Stomach (tissue), 9 donors: Measurements from ENCODE around the gene SEC61G. TPM values are rescaled to one million over a fixed set of nuclear protein-coding genes. Genes with fewer than 3 reads are reported as not detected.

Experiments
- DNase-seq, 2 donors: peaks; one replicate each; pipeline versions ENCODE4 v3.0.0 to v3.0.0-alpha.2; 2013 to 2019
- H3K27ac ChIP-seq, 5 donors: fragments of 200-600 bp in 4 of 5; sonication (generic) in 4 of 5; one replicate each; pipeline ENCODE4 v1.5.1; 2013 to 2019; ENCODE audit warnings: mild to moderate bottlenecking in 1 of 5, moderate library complexity in 1 of 5
- H3K27me3 ChIP-seq, 3 donors: fragments of 200-600 bp; sonication (generic); one replicate each; pipeline ENCODE4 v1.5.1; 2017 to 2019; ENCODE audit warnings: mixed run types in 1 of 3
- H3K36me3 ChIP-seq, 4 donors: fragments of 200-600 bp; sonication (generic); 1 replicate in 3 of 4; 2 replicates in 1 of 4; pipeline ENCODE4 v1.5.1; 2016 to 2019
- H3K4me1 ChIP-seq, 4 donors: fragments of 200-600 bp; sonication (generic); one replicate each; pipeline ENCODE4 v1.5.1; 2016 to 2019
- H3K4me3 ChIP-seq, 4 donors: fragments of 200-600 bp; sonication (generic) in 3 of 4; one replicate each; pipeline ENCODE4 v1.5.1; 2016 to 2019; ENCODE audit warnings: mild to moderate bottlenecking in 1 of 4
- H3K9me3 ChIP-seq, 4 donors: fragments of 200-600 bp; sonication (generic); one replicate each; pipeline ENCODE4 v1.5.1; 2016 to 2019
- CTCF ChIP-seq, 7 experiments: fragments of 450-650 bp in 4 of 7; fragments of 200-600 bp in 3 of 7; sonication (generic) in 3 of 7; IDR thresholded peaks; one replicate each; pipeline ENCODE4 v1.5.1; 2016 to 2019; ENCODE audit warnings: antibody characterized with exemption in 7 of 7, control low read depth in 2 of 7, mild to moderate bottlenecking in 1 of 7
- EP300 ChIP-seq: sonication (generic); formaldehyde crosslinking; IDR thresholded peaks from one replicate; pipeline ENCODE4 v1.6.1; 2017; ENCODE audit warnings: antibody characterized with exemption
- POLR2A ChIP-seq, 4 donors: fragments of 450-650 bp; IDR thresholded peaks; one replicate each; pipeline ENCODE4 v1.6.1; 2016; ENCODE audit warnings: antibody characterized with exemption in 4 of 4, control low read depth in 2 of 4, mild to moderate bottlenecking in 1 of 4, moderate library complexity in 1 of 4
- POLR2AphosphoS5 ChIP-seq, 3 donors: sonication (generic); formaldehyde crosslinking; IDR thresholded peaks; one replicate each; pipeline ENCODE4 v1.6.1; 2016; ENCODE audit warnings: antibody characterized with exemption in 3 of 3
- WGBS, 5 donors: extraction: QIAGEN DNeasy Blood & Tissue Kit in 3 of 5; methylation state at CpG; one replicate each; pipeline versions ENCODE4 v1.1.5 to v1.1.7; 2013 to 2018; 5-methylcytosine and 5-hydroxymethylcytosine counted together
- intact Hi-C: fragments of 100-400 bp; cut with DNase I; formaldehyde crosslinking; loops from one replicate; pipeline ENCODE4 v1.15.1; 2023; ENCODE audit warnings: low total_unique reads
- polyA plus RNA-seq, 3 donors: library from polyadenylated mRNA; stranded (reverse); fragments of 200-250 nt; gene quantifications; one replicate each; pipeline ENCODE4 v1.2.3, GENCODE V29; 2013
- total RNA-seq, 5 donors: library from RNA; depleted of rRNA; stranded (reverse); fragments of >200 nt; gene quantifications; one replicate each; pipeline versions ENCODE4 v1.1.0 to v1.2.3, GENCODE V29; 2014 to 2016
- donor health status: healthy with polysubstance abuse.
- donor health status: Bipolar disorder and iron deficiency.
- donor health status: healthy.

The SEC61G gene
- total and polyA plus RNA-seq, 8 donors, result 0.87 to 488 (median 135) TPM

- Histone ChIP-seq H3K4me3 (no peak overlapping the region), H3K27ac (no peak overlapping the region), H3K36me3 (no peaks in the 10 kb centered on the region), H3K9me3 (no peaks in the 10 kb centered on the region), H3K4me1 (peaks cover 6 to 9% (median 7%) of the 10 kb centered on the region in 4 donors), H3K27me3 (peaks cover 0 to 4% (median 0%) of the 10 kb centered on the region in 3 donors)
- no peak for DNase-seq
- WGBS, 5 donors, result 56 to 83% (median 78%) methylated on average over 9 to 11 of the region's 11 CpGs
- TF ChIP-seq POLR2A (IDR thresholded peaks at IDR 0.05), result no peak
- TF ChIP-seq EP300, result no peak
- TF ChIP-seq CTCF (IDR thresholded peaks at IDR 0.05), result no peak
- no peak for TF ChIP-seq POLR2AphosphoS5 (IDR thresholded peaks at IDR 0.05)
- intact Hi-C loops, result no loop called here
These were observed 33.4 kb upstream of the SEC61G start for GRCh38 chr7:54792383-54792782.

GRCh38 chr7:54788664-54789063 lies 29.7 kb upstream of the SEC61G start:
- H3K27me3 ChIP-seq, result peaks cover 0 to 4% (median 0%) of the 10 kb centered on the region in 3 donors
- H3K27ac ChIP-seq, result no peak overlapping the region
- H3K36me3 ChIP-seq, result no peaks in the 10 kb centered on the region
- TF ChIP-seq EP300, result no peak
- TF ChIP-seq POLR2AphosphoS5 (IDR thresholded peaks at IDR 0.05), result peak in 1 of 3 donors; percentile 40
- no peak for TF ChIP-seq POLR2A (IDR thresholded peaks at IDR 0.05)
- TF ChIP-seq CTCF (IDR thresholded peaks at IDR 0.05), result peak in 5 of 7 experiments; percentile 34 to 58 (median 51)
- no peaks in the 10 kb centered on the region for H3K9me3 ChIP-seq
- peak in 1 of 2 donors; percentile 85 for DNase-seq
- 2 to 7% (median 5%) methylated on average over 9 of the region's 9 CpGs for WGBS, 5 donors
- peaks cover 6 to 9% (median 7%) of the 10 kb centered on the region in 4 donors for H3K4me1 ChIP-seq
- intact Hi-C loops, result no loop called here
- H3K4me3 ChIP-seq, result no peak overlapping the region

DNA sequence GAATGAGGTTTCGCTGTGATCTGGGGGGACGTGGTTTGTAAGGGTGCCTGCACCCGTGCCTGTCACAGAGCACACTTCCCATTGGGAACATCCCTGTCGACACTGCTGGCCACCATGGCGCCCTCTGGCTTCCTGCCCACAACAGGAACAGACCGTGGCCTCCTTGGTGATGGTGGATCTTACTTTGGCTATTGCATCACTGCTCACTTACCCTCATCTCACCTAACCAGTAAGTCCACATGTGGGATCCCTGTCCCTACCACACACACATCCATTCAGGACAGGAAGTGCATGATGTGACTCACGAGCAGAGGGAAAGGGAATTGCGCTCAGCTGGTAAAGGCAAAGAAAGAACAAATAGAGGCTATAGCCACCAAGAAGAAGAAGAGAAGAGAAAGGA lies 26.2 kb upstream of the SEC61G start:
- no peak for TF ChIP-seq EP300
- Histone ChIP-seq H3K27ac (no peak overlapping the region), H3K27me3 (peaks cover 0 to 4% (median 0%) of the 10 kb centered on the region in 3 donors), H3K4me1 (peaks cover 6 to 9% (median 7%) of the 10 kb centered on the region in 4 donors), H3K36me3 (no peaks in the 10 kb centered on the region), H3K4me3 (no peak overlapping the region), H3K9me3 (no peaks in the 10 kb centered on the region)
- no peak for DNase-seq
- intact Hi-C loops, result no loop called here
- WGBS, 5 donors, result 72 to 90% (median 81%) methylated on average over 8 of the region's 8 CpGs

DNA sequence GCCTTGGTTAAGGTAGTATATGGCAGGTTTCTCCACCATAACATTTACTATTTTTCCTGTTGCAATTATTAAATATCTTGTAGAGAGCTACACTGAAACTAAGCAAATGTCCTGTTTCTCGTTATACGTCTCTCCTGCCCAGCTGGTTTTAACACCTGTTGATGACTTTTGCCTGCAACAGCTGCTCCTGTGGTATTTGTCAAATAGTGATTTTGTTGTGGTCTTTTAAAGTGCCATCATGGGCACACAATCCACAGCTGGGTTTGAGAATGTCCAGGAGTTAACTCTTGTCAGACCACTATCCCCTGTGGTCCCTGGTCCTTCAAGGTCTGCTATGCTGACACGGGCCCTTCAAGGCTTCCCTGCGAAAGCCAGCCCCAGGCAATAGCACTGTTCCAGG lies 24.9 kb upstream of the SEC61G start:
- no peak for DNase-seq
- WGBS, 5 donors, result 69 to 93% (median 84%) methylated on average over 4 of the region's 4 CpGs
- intact Hi-C loops, result no loop called here

More for the DNA sequence above, 24.9 kb upstream of the SEC61G start:
- H3K27me3 ChIP-seq, result peaks cover 0 to 2% (median 0%) of the 10 kb centered on the region in 3 donors
- H3K36me3 ChIP-seq, result no peaks in the 10 kb centered on the region
- TF ChIP-seq POLR2A (IDR thresholded peaks at IDR 0.05), result no peak
- no peak for TF ChIP-seq CTCF (IDR thresholded peaks at IDR 0.05)
- TF ChIP-seq EP300, result no peak
- TF ChIP-seq POLR2AphosphoS5 (IDR thresholded peaks at IDR 0.05), result no peak
- no peak overlapping the region for H3K4me3 ChIP-seq
- H3K27ac ChIP-seq, result no peak overlapping the region
- H3K9me3 ChIP-seq, result no peaks in the 10 kb centered on the region
- peaks cover 6 to 8% (median 7%) of the 10 kb centered on the region in 4 donors for H3K4me1 ChIP-seq
